ENCODE results near the gene CPLX3. TPM values are rescaled to one million over a fixed set of nuclear protein-coding genes. Genes with fewer than 3 reads are reported as not detected.
A peak's percentile ranks its signal among the peaks of the same experiment; 100 is the strongest.

CPLX3 gene
- total RNA-seq (not detected), polyA plus RNA-seq (ENCODE audit: insufficient read length in 6 of 6) (under 1 TPM in 1 of 6 donors, not detected in 5; 0.14 TPM)
- long read RNA-seq, donor 1, result 0 reads
- long read RNA-seq, donor 2, result 0 reads
- long read RNA-seq, donor 3, result 0 reads
- long read RNA-seq, donor 4, result 0 reads
- long read RNA-seq, donor 5, result 0 reads
- long read RNA-seq, donor 6, result 0 reads
- long read RNA-seq, donor 7, result 0 reads
- long read RNA-seq, donor 8, result 0 reads
- long read RNA-seq, donor 9, result 0 reads
- long read RNA-seq, donor 10, result 0 reads
- long read RNA-seq, donor 11, result 0 reads
- long read RNA-seq, donor 12, result 0 reads

GRCh38 chr15:74826364-74826819, at the start of gene CPLX3:
Gene CPLX3 (plus strand): TSS chr15:74826627. CDS start chr15:74826704, 77 bp downstream.
- H3K4me3 ChIP-seq, result no peak within 1 kb of the TSS
- H3K36me3 ChIP-seq, result no peaks in the 10 kb centered on the region
- peak; percentile 81 for ATAC-seq
- no peak for TF ChIP-seq CTCF (IDR thresholded peaks at IDR 0.05)
- intact Hi-C loops (cut with DNase I), result no loop called here
- H3K4me1 ChIP-seq, result no peaks in the 10 kb centered on the region
- H3K27ac ChIP-seq, result no peak within 1 kb of the TSS
- H3K9me3 ChIP-seq, result no peaks in the 10 kb centered on the region
- peak in 1 of 4 donors; percentile 44 for DNase-seq
- H3K27me3 ChIP-seq, result peaks cover 9 to 50% of the 10 kb centered on the region in 2 donors

GRCh38 chr15:74776821-74777768, 49.3 kb upstream of the CPLX3 start:
- Histone ChIP-seq H3K9me3 (no peaks in the 10 kb centered on the region), H3K4me3 (no peak overlapping the region), H3K27ac (peak overlapping the region; percentile 56 to 91), H3K27me3 (no peaks in the 10 kb centered on the region), H3K4me1 (peaks cover 18 to 85% of the 10 kb centered on the region in 2 donors), H3K36me3 (no peaks in the 10 kb centered on the region)
- no peak for TF ChIP-seq CTCF (IDR thresholded peaks at IDR 0.05)
- peak; percentile 29 for ATAC-seq
- peak in 2 of 4 donors; percentile 52 to 83 for DNase-seq
- intact Hi-C loops (cut with DNase I), result no loop called here

GRCh38 chr15:74777769-74778598, 48.4 kb upstream of the CPLX3 start:
- ATAC-seq (no peak), DNase-seq (peak in 1 of 4 donors; percentile 62)
- H3K4me1 ChIP-seq, result peaks cover 18 to 87% of the 10 kb centered on the region in 2 donors
- no peaks in the 10 kb centered on the region for H3K27me3 ChIP-seq
- no peak overlapping the region for H3K4me3 ChIP-seq
- no peak for TF ChIP-seq CTCF (IDR thresholded peaks at IDR 0.05)
- intact Hi-C loops (cut with DNase I), result no loop called here
- peak overlapping the region; percentile 56 to 91 for H3K27ac ChIP-seq
- H3K9me3 ChIP-seq, result no peaks in the 10 kb centered on the region
- no peaks in the 10 kb centered on the region for H3K36me3 ChIP-seq

- ATAC-seq, result no peak
- no peak for TF ChIP-seq CTCF (IDR thresholded peaks at IDR 0.05)
- H3K9me3 ChIP-seq, result no peaks in the 10 kb centered on the region
- peak overlapping the region in 1 of 2 donors; percentile 91 for H3K27ac ChIP-seq
- H3K4me1 ChIP-seq, result peaks cover 24 to 89% of the 10 kb centered on the region in 2 donors
- no peak overlapping the region for H3K4me3 ChIP-seq
- intact Hi-C loops (cut with DNase I), result no loop called here
- peak in 1 of 4 donors; percentile 24 for DNase-seq
- no peaks in the 10 kb centered on the region for H3K36me3 ChIP-seq
- no peaks in the 10 kb centered on the region for H3K27me3 ChIP-seq
Observed at GRCh38 chr15:74778599-74778970, 47.8 kb upstream of the CPLX3 start.
